ENCODE measurements around the gene ADGRA1. TPM values are rescaled to one million over a fixed set of nuclear protein-coding genes. Genes with fewer than 3 reads are reported as not detected.

ADGRA1 gene
- total and polyA plus RNA-seq, 4 experiments from 2014 or later, result not detected

DNA sequence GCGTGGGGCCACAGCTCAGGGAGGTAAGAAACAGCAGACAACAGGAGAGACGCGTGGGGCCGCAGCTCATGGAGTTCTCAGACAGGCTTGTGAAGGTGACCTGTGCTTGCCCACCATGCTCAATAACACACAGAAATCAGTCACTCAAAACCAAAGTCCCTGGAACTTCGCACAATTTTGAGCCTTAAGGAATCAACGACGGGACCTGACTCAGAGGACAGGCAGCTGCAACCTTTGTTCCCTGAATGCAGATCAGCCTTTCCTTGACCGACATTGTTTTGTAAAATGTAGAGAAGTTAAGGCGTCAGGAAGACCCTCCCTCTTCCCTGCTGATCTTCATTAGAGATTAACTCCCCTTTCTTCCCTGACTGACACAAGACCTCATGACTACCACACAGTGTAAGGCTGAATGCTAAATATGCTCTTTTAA, 63.8 kb downstream of the ADGRA1 start:
- DNase-seq, result no peak
- POLR2A ChIA-PET (ENCODE audit: partially characterized antibody), result no interaction called here
- Histone ChIP-seq H3K27ac (ENCODE audit: low read depth, low read length) (no peak overlapping the region), H3K36me3 (ENCODE audit: insufficient read depth, low read length) (no peaks in the 10 kb centered on the region), H3K9me3 (ENCODE audit: control insufficient read depth in 1 of 2, low read length in 2 of 2) (no peaks in the 10 kb centered on the region), H3K27me3 (ENCODE audit: insufficient read depth, low read length) (no peaks in the 10 kb centered on the region), H3K4me1 (ENCODE audit: insufficient read depth, low read length) (no peaks in the 10 kb centered on the region), H3K4me3 (ENCODE audit: low read length in 2 of 2) (no peak overlapping the region)
- H3K4me3 Mint-ChIP-seq, result no peak overlapping the region
- no peak overlapping the region for H3K27ac Mint-ChIP-seq
- H3K36me3 Mint-ChIP-seq, result no peaks in the 10 kb centered on the region
- H3K27me3 Mint-ChIP-seq, result peaks cover 19 to 28% of the 10 kb centered on the region in 2 donors
- intact Hi-C loops (cut with micrococcal nuclease), result no loop called here
- CTCF ChIA-PET (ENCODE audit: partially characterized antibody), result no interaction called here
- peaks cover 0 to 22% (median 10%) of the 10 kb centered on the region in 8 donors for H3K9me3 Mint-ChIP-seq
- no peaks in the 10 kb centered on the region for H3K4me1 Mint-ChIP-seq

DNA sequence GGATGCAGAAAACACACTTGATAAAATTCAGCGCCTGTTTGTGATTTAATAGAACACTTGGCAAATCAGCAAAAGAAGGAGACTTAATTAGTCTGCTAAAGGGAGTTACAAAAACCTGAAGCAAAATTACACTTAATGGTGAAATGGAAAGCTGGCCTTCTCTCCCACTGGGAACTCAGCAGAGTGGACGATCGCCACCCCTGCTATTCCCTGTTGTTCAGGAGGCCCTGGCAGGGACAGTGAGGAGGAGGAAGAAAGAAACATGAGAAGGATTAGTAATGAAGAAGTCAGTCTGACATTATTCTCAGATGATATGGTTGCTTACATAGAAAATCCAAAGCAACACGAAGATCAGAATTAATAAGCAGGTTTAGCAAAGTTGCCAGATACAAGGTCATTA, 66.7 kb downstream of the ADGRA1 start:
- intact Hi-C loops (cut with micrococcal nuclease), result no loop called here
- Histone ChIP-seq H3K27ac (ENCODE audit: low read depth, low read length) (no peak overlapping the region), H3K4me3 (ENCODE audit: low read length in 2 of 2) (no peak overlapping the region), H3K36me3 (ENCODE audit: insufficient read depth, low read length) (no peaks in the 10 kb centered on the region), H3K9me3 (ENCODE audit: control insufficient read depth in 1 of 2, low read length in 2 of 2) (no peaks in the 10 kb centered on the region), H3K4me1 (ENCODE audit: insufficient read depth, low read length) (no peaks in the 10 kb centered on the region), H3K27me3 (ENCODE audit: insufficient read depth, low read length) (no peaks in the 10 kb centered on the region)
- H3K4me3 Mint-ChIP-seq, result no peak overlapping the region
- peaks cover 0 to 12% (median 0%) of the 10 kb centered on the region in 8 donors for H3K9me3 Mint-ChIP-seq
- H3K4me1 Mint-ChIP-seq, result no peaks in the 10 kb centered on the region
- ChIA-PET POLR2A (ENCODE audit: partially characterized antibody) (no interaction called here), CTCF (ENCODE audit: partially characterized antibody) (no interaction called here)
- H3K36me3 Mint-ChIP-seq, result no peaks in the 10 kb centered on the region
- H3K27ac Mint-ChIP-seq, result no peak overlapping the region
- no peak for DNase-seq
- H3K27me3 Mint-ChIP-seq, result peaks cover 3 to 8% of the 10 kb centered on the region in 2 donors

DNA sequence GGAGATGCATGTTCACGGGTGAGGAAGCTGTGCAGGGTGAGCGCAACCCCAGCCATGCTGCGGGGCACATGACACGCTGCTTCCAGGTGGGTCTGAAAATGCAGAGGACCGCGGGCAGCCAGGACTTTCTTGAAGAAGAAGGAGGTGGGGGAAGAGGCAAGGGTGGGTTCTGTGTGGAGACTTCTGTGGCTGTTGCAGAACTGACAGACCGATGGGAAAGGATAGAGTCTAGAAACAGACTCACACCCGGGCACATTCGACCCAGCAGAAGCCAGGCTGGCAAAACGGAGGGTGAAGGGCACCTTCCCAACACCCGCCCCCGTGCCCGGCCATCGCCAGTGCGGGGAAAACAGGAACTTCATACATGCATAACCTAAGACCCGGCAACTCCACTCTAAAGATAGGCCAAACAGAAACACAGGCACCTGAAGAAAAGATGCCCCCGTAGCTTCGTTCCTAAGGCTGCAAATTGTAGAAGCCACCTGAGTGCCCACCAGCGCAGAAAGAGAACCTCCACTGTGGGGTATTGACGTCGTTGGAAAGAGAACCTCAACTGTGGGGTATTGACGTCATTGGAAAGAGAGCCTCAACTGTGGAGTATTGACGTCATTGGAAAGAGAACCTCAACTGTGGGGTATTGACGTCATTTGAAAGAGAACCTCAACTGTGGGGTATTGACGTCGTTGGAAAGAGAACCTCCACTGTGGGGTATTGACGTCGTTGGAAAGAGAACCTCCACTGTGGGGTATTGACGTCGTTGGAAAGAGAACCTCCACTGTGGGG, 67.5 kb downstream of the ADGRA1 start:
- DNase-seq, result no peak
- H3K36me3 ChIP-seq (ENCODE audit: insufficient read depth, low read length), result no peaks in the 10 kb centered on the region
- Mint-ChIP-seq H3K36me3 (no peaks in the 10 kb centered on the region), H3K27me3 (peaks cover 0 to under 1% of the 10 kb centered on the region in 2 donors), H3K9me3 (peaks cover 0 to 5% (median 0%) of the 10 kb centered on the region in 8 donors), H3K27ac (no peak overlapping the region), H3K4me3 (no peak overlapping the region), H3K4me1 (no peaks in the 10 kb centered on the region)
- POLR2A ChIA-PET (ENCODE audit: partially characterized antibody), result no interaction called here
- H3K9me3 ChIP-seq (ENCODE audit: control insufficient read depth in 1 of 2, low read length in 2 of 2), result no peaks in the 10 kb centered on the region
- H3K4me3 ChIP-seq (ENCODE audit: low read length in 2 of 2), result no peak overlapping the region
- no peaks in the 10 kb centered on the region for H3K27me3 ChIP-seq (ENCODE audit: insufficient read depth, low read length)
- CTCF ChIA-PET (ENCODE audit: partially characterized antibody), result no interaction called here
- H3K4me1 ChIP-seq (ENCODE audit: insufficient read depth, low read length), result no peaks in the 10 kb centered on the region
- H3K27ac ChIP-seq (ENCODE audit: low read depth, low read length), result no peak overlapping the region
- intact Hi-C loops (cut with micrococcal nuclease), result no loop called here

DNA sequence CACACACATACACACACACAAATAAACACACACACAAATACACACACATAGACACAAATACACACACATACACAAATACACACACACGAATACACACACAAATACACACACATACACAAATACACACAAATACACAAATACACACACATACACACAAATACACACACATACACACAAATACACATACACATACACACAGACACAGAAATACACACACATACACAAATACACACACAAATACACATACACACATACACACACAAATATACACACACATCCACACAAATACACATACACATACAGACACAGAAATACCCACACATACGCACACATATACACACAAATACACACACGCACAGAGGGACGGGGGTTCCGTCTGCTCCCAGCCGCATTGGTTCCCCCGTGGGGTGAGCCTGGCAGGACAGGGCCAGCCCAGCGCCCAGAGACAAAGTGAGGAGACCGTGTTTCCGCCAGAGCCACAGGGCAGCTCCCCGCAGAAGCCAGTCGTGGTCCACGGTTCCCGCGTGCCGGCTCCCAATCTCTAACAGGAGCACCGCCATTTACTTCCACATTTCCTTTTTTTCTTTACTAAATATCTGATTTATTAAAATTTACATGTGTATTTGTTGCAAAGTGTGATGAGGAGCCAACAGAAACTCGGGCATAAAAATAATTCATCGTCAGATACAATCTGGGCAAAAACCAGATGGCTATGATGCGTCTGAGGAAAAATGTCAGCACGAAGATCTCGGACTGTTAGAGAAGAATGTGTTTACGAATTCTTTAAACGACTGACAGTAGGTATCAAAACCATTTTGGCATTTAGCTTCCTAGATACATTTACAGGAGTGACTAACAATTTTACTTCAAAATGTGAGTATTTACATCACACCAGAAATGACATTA, 69.2 kb downstream of the ADGRA1 start:
- DNase-seq, result no peak
- Histone ChIP-seq H3K4me3 (ENCODE audit: low read length in 2 of 2) (no peak overlapping the region), H3K4me1 (ENCODE audit: insufficient read depth, low read length) (peaks cover 13% of the 10 kb centered on the region), H3K9me3 (ENCODE audit: control insufficient read depth in 1 of 2, low read length in 2 of 2) (no peaks in the 10 kb centered on the region), H3K27ac (ENCODE audit: low read depth, low read length) (no peak overlapping the region), H3K36me3 (ENCODE audit: insufficient read depth, low read length) (no peaks in the 10 kb centered on the region), H3K27me3 (ENCODE audit: insufficient read depth, low read length) (peaks cover 8% of the 10 kb centered on the region)
- ChIA-PET CTCF (ENCODE audit: partially characterized antibody) (interaction anchor here (0.8 kb wide), 1 partner anchor 13 kb away, joined by 3 read pairs; no protein-coding TSS in a partner anchor), POLR2A (ENCODE audit: partially characterized antibody) (no interaction called here)
- Mint-ChIP-seq H3K9me3 (peaks cover 0 to 4% (median 0%) of the 10 kb centered on the region in 8 donors), H3K4me1 (peaks cover 0 to 3% (median 1%) of the 10 kb centered on the region in 4 donors), H3K36me3 (no peaks in the 10 kb centered on the region), H3K27me3 (peaks cover 0 to 4% of the 10 kb centered on the region in 2 donors), H3K4me3 (peak overlapping the region in 1 of 8 donors; percentile 17), H3K27ac (no peak overlapping the region)
- intact Hi-C loops (cut with micrococcal nuclease), result no loop called here

DNA sequence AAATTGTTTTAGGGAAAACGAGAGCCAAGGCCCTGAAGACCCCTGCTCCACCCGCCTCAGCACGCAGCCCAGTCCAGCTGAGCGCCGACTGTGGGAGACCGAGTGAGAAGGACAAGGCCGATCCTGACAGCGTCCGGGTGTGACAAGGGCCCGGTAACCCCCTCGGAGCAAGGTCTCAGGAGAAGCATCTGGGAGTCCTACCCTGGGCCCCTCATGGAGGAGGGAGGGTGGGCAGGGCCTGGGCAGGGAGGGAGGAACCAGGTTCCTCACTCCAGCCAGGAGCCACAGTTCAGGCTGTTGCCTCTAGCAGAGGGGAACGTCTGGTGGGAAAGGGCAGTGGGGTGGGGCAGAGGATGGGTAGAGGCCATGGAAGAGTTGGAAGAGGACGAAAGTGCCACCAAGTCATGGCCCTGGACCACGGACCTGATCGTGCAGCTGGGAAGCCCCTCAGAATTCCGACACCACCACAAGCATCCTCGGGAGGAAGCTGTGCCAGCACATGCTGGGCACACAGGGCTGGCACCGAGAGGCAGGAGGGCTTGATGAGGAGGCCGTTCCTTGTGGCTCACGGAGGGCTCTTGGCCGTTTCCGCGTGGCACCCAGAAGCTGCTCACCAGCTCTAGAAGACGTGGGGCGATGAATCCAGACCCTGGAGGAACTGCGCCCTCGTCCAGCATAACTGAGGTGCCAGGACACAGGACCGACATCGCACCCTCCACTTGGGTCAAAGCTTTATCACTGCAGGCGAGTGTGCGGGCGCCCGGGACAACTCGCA, 70.1 kb downstream of the ADGRA1 start:
- peak overlapping the region in 4 of 8 donors; percentile 17 to 35 (median 28) for H3K4me3 Mint-ChIP-seq
- peaks cover 13% of the 10 kb centered on the region for H3K4me1 ChIP-seq (ENCODE audit: insufficient read depth, low read length)
- H3K36me3 ChIP-seq (ENCODE audit: insufficient read depth, low read length), result no peaks in the 10 kb centered on the region

GRCh38 chr10:133158437-133158755, 70.7 kb downstream of the ADGRA1 start:
- peaks cover 13% of the 10 kb centered on the region for H3K4me1 ChIP-seq (ENCODE audit: insufficient read depth, low read length)
- CTCF ChIA-PET (ENCODE audit: partially characterized antibody), result no interaction called here
- peaks cover 4 to 11% of the 10 kb centered on the region in 2 donors for H3K27me3 Mint-ChIP-seq

More for the DNA sequence above, 70.1 kb downstream of the ADGRA1 start:
- intact Hi-C loops (cut with micrococcal nuclease), result no loop called here
- peaks cover 0 to 3% (median 1%) of the 10 kb centered on the region in 4 donors for H3K4me1 Mint-ChIP-seq
- H3K27ac Mint-ChIP-seq, result no peak overlapping the region
- DNase-seq, result no peak
- H3K9me3 Mint-ChIP-seq, result peaks cover 0 to 4% (median 0%) of the 10 kb centered on the region in 8 donors
- H3K36me3 Mint-ChIP-seq, result no peaks in the 10 kb centered on the region
- peaks cover 8% of the 10 kb centered on the region for H3K27me3 ChIP-seq (ENCODE audit: insufficient read depth, low read length)
- ChIA-PET CTCF (ENCODE audit: partially characterized antibody) (interaction anchor here (0.8 kb wide), 1 partner anchor 14 kb away, joined by 3 read pairs; no protein-coding TSS in a partner anchor), POLR2A (ENCODE audit: partially characterized antibody) (no interaction called here)
- no peaks in the 10 kb centered on the region for H3K9me3 ChIP-seq (ENCODE audit: control insufficient read depth in 1 of 2, low read length in 2 of 2)
- no peak overlapping the region for H3K27ac ChIP-seq (ENCODE audit: low read depth, low read length)
- no peak overlapping the region for H3K4me3 ChIP-seq (ENCODE audit: low read length in 2 of 2)
- H3K27me3 Mint-ChIP-seq, result peaks cover 4 to 7% of the 10 kb centered on the region in 2 donors

More at GRCh38 chr10:133158437-133158755, 70.7 kb downstream of the ADGRA1 start:
- Histone ChIP-seq H3K27me3 (ENCODE audit: insufficient read depth, low read length) (peaks cover 8% of the 10 kb centered on the region), H3K27ac (ENCODE audit: low read depth, low read length) (no peak overlapping the region), H3K9me3 (ENCODE audit: control insufficient read depth in 1 of 2, low read length in 2 of 2) (no peaks in the 10 kb centered on the region), H3K36me3 (ENCODE audit: insufficient read depth, low read length) (no peaks in the 10 kb centered on the region), H3K4me3 (ENCODE audit: low read length in 2 of 2) (no peak overlapping the region)
- Mint-ChIP-seq H3K9me3 (peaks cover 0 to 4% (median 0%) of the 10 kb centered on the region in 8 donors), H3K27ac (no peak overlapping the region), H3K36me3 (no peaks in the 10 kb centered on the region), H3K4me3 (peak overlapping the region in 3 of 8 donors; percentile 24 to 35 (median 31)), H3K4me1 (peaks cover 0 to 3% (median 1%) of the 10 kb centered on the region in 4 donors)
- POLR2A ChIA-PET (ENCODE audit: partially characterized antibody), result no interaction called here
- intact Hi-C loops (cut with micrococcal nuclease), result no loop called here
- DNase-seq, result no peak

Data from CD4-positive, alpha-beta memory T cell (primary cell).